ENCODE data around the gene PARD3.

The PARD3 gene

DNA sequence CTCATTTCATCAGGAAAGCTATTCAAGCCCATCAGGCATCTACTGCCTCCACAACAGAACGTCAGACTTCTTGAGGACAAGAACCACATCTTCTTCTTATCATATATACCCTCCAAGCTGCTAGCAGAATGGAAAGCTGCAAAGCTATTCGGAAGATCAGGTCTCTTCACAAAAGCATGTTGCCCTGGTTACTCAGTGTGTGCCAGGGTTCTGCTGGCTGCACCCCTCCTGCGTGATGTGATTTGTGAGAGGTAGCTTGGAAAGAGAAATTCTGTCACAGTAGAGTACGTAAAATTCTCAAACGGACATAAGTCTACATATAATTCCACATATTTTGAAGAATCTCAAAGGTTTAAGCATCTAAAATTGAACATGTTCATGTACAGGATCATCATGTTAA is 681.7 kb downstream of the PARD3 start:
- DNase-seq (ENCODE audit: low read depth) = no peak
- TF ChIP-seq, protein P1, sequence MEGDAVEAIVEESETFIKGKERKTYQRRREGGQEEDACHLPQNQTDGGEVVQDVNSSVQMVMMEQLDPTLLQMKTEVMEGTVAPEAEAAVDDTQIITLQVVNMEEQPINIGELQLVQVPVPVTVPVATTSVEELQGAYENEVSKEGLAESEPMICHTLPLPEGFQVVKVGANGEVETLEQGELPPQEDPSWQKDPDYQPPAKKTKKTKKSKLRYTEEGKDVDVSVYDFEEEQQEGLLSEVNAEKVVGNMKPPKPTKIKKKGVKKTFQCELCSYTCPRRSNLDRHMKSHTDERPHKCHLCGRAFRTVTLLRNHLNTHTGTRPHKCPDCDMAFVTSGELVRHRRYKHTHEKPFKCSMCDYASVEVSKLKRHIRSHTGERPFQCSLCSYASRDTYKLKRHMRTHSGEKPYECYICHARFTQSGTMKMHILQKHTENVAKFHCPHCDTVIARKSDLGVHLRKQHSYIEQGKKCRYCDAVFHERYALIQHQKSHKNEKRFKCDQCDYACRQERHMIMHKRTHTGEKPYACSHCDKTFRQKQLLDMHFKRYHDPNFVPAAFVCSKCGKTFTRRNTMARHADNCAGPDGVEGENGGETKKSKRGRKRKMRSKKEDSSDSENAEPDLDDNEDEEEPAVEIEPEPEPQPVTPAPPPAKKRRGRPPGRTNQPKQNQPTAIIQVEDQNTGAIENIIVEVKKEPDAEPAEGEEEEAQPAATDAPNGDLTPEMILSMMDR (IDR thresholded peaks at IDR 0.05; ENCODE audit: control insufficient read depth, extremely low read depth, insufficient read depth) = no peak
- H3K4me3 ChIP-seq (ENCODE audit: low read depth, low read length) = no peak overlapping the region

GRCh38 chr10:34131152-34131551 is 683.9 kb downstream of the PARD3 start:
- TF ChIP-seq, protein P1 (IDR thresholded peaks at IDR 0.05; ENCODE audit: control insufficient read depth, extremely low read depth, insufficient read depth) = no peak
- no peak overlapping the region for H3K4me3 ChIP-seq (ENCODE audit: low read depth, low read length)
- no peak for DNase-seq (ENCODE audit: low read depth)

DNA sequence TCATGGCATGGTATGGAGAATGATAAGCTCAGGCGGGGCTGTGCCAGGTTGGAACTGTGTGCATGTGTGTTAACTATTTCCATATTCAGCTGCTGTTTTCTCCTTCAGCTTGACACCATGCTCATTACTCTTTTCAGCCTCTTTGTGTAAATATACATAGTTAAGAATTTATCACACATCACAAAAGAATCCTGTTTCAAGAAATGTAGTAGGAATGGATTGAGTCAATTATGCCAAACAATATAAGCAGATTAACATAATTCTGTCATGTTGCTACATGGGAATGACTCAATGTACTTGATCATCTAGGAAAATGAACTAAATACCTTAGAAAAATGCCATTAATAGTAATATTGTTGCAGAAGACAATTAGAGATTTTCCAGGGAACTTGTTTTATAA is 687.4 kb downstream of the PARD3 start:
- TF ChIP-seq, protein P1 (IDR thresholded peaks at IDR 0.05; ENCODE audit: control insufficient read depth, extremely low read depth, insufficient read depth) = no peak
- no peak for DNase-seq (ENCODE audit: low read depth)
- H3K4me3 ChIP-seq (ENCODE audit: low read depth, low read length) = no peak overlapping the region

DNA sequence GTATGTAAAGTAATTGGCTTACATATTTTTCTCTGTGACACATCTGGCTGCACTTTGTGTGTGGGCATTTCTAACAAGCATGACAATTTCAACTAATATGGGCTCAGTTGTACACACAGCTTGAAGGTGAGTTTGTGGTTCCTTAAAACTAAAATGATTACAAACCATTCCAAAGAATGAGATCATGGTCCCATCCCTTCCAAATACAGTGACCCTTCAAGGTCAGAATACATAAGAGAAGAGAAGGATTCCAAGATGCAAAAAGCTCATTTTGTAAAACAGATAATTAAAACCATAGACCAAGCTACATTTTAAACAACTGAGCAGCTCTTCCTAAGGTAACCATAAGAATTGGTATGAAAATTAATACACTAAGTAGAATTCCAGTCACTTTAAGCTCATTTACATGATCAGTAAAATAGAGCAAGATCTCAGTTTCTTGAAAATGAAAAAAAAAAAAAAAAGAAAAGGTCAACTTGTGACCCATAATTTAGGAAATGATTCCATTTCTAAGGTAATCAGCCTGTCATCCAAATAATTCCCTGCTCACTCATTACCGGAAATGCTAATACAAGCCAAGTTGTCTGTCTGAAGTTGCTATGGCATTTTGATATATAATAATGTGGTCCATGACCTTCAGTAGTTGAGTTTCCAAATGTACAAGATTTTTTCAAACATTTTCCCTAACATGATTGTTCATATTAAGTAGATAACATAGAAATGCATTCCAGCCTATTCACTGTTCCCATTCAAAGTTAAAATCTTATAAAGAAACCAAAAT is 688.5 kb downstream of the PARD3 start:
- no peak overlapping the region for H3K4me3 ChIP-seq (ENCODE audit: low read depth, low read length)
- TF ChIP-seq, protein P1 (IDR thresholded peaks at IDR 0.05; ENCODE audit: control insufficient read depth, extremely low read depth, insufficient read depth) = no peak
- DNase-seq (ENCODE audit: low read depth) = no peak

- DNase-seq (ENCODE audit: low read depth) = no peak
- no peak overlapping the region for H3K4me3 ChIP-seq (ENCODE audit: low read depth, low read length)
- TF ChIP-seq, protein P1 (IDR thresholded peaks at IDR 0.05; ENCODE audit: control insufficient read depth, extremely low read depth, insufficient read depth) = no peak
These were observed 689.4 kb downstream of the PARD3 start for GRCh38 chr10:34125702-34126101.

DNA sequence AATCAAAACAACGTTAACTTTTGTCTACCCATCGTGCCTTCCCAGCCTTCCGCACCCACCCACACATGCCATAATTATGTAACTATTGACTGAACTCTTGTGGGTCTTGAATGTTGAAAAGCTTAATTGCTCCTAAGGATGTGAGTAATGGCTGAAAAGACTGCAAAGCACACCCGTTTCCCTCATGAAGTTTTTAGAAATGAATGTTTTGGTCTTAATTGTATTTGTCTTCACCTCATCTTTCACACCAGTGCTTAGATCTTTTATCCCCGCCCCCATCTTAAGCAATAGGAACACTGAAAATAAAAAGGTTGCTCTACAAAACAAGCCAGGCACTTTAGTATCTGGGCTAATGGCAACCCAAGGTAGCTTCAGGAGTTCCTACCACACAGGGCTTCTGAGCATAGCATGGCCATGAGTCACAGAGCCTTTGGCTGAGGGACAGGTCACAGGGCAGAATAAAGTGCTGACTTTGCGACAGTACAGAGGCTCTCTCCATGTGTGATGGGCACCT is 690.5 kb downstream of the PARD3 start:
- TF ChIP-seq, protein P1 (IDR thresholded peaks at IDR 0.05; ENCODE audit: control insufficient read depth, extremely low read depth, insufficient read depth) = no peak
- no peak overlapping the region for H3K4me3 ChIP-seq (ENCODE audit: low read depth, low read length)
- DNase-seq (ENCODE audit: low read depth) = no peak
